Neural cell (in vitro differentiated cells): Measurements from ENCODE around the gene PLD3. TPM values are rescaled to one million over a fixed set of nuclear protein-coding genes. Genes with fewer than 3 reads are reported as not detected.
"Not testable (repeated sequence)": the region's sequence is repeated elsewhere in the genome, so short reads cannot be mapped to it uniquely, and the experiment has no call there.

Experiments
- H2AFZ ChIP-seq: fragments of 200-600, 300-800 bp; sonication (generic), shearing (Covaris generic); 2 replicates; pipeline ENCODE4 v1.6.0; 2014; ENCODE audit warnings: low read depth, mild to moderate bottlenecking, antibody characterized with exemption, low read length, moderate library complexity
- H3F3A ChIP-seq: fragments of 200-600 bp; shearing (Covaris generic); 2 replicates; pipeline ENCODE4 v1.6.1; 2016; ENCODE audit warnings: mild to moderate bottlenecking, moderate library complexity, mixed read lengths, antibody characterized with exemption, low read length; ENCODE audit not compliant: insufficient read depth, poor library complexity, severe bottlenecking
- H3K27ac ChIP-seq: fragments of 200-600, 300-800 bp; sonication (generic), shearing (Covaris generic); 2 replicates; pipeline ENCODE4 v1.5.1; 2014; ENCODE audit warnings: mild to moderate bottlenecking, low read length, moderate library complexity
- H3K27me3 ChIP-seq: fragments of 300-800, 200-600 bp; sonication (generic), shearing (Covaris generic); 2 replicates; pipeline ENCODE4 v1.6.0; 2014; ENCODE audit warnings: mild to moderate bottlenecking, low read depth, low read length, moderate library complexity; ENCODE audit not compliant: insufficient read depth
- H3K36me3 ChIP-seq: fragments of 300-800, 200-600 bp; sonication (generic), shearing (Covaris generic); 2 replicates; pipeline ENCODE4 v1.5.1; 2014; ENCODE audit warnings: mild to moderate bottlenecking, antibody characterized with exemption, low read length, moderate library complexity; ENCODE audit not compliant: insufficient read depth
- H3K4me2 ChIP-seq: fragments of 300-800, 200-600 bp; sonication (generic), shearing (Covaris generic); 2 replicates; pipeline ENCODE4 v1.6.0; 2014; ENCODE audit warnings: mild to moderate bottlenecking, low read length
- H3K4me3 ChIP-seq: fragments of 300-800, 200-600 bp; sonication (generic), shearing (Covaris generic); 2 replicates; pipeline ENCODE4 v1.5.1; 2014; ENCODE audit warnings: mild to moderate bottlenecking, low read length, moderate library complexity
- H3K79me2 ChIP-seq: fragments of 200-600 bp; shearing (Covaris generic); replicated peaks from 2 replicates; pipeline ENCODE4 v1.6.0; 2014; ENCODE audit warnings: mild to moderate bottlenecking, low read length, moderate library complexity; ENCODE audit not compliant: insufficient read depth
- H3K9ac ChIP-seq: fragments of 300-800, 200-600 bp; sonication (generic), shearing (Covaris generic); 2 replicates; pipeline ENCODE4 v1.6.1; 2016; ENCODE audit warnings: mild to moderate bottlenecking, low read length, mixed read lengths
- H3K9me2 ChIP-seq: fragments of 200-600 bp; shearing (Covaris generic); 2 replicates; pipeline ENCODE4 v1.6.1; 2016; ENCODE audit warnings: mild to moderate bottlenecking, low read length, mixed read lengths; ENCODE audit not compliant: insufficient read depth
- H3K9me3 ChIP-seq: fragments of 200-600, 300-800 bp; sonication (generic), shearing (Covaris generic); 2 replicates; pipeline ENCODE4 v1.6.1; 2016; ENCODE audit warnings: mild to moderate bottlenecking, mixed run types, low read length, moderate library complexity, mixed read lengths
- H4K20me1 ChIP-seq: fragments of 200-600 bp; shearing (Covaris generic); 2 replicates; pipeline ENCODE4 v1.6.1; 2016; ENCODE audit warnings: mild to moderate bottlenecking, mixed run types; ENCODE audit not compliant: insufficient read depth
- EP300 ChIP-seq: fragments of 450-650 bp; conservative IDR thresholded peaks from 2 replicates; pipeline ENCODE4 v1.6.1; 2014; ENCODE audit warnings: antibody characterized with exemption, mild to moderate bottlenecking, moderate library complexity; ENCODE audit not compliant: poor library complexity, severe bottlenecking
- EZH2 ChIP-seq: fragments of 200-600, 300-800 bp; shearing (Covaris generic), sonication (generic); IDR thresholded peaks from 2 replicates; pipeline ENCODE4 v1.6.1; 2014; ENCODE audit warnings: antibody characterized with exemption, low read length, borderline replicate concordance, mild to moderate bottlenecking; ENCODE audit not compliant: insufficient read depth, poor library complexity, severe bottlenecking
- MXI1 ChIP-seq: fragments of 450-650 bp; conservative IDR thresholded peaks from 2 replicates; pipeline ENCODE4 v1.6.1; 2014; ENCODE audit warnings: antibody characterized with exemption, mild to moderate bottlenecking; ENCODE audit not compliant: poor library complexity, severe bottlenecking
- POLR2AphosphoS5 ChIP-seq: IDR thresholded peaks from 2 replicates; pipeline ENCODE4 v1.6.1; 2012
- RAD21 ChIP-seq: fragments of 450-650 bp; conservative IDR thresholded peaks from 2 replicates; pipeline ENCODE4 v1.6.1; 2014; ENCODE audit warnings: antibody characterized with exemption, mild to moderate bottlenecking, moderate library complexity
- REST ChIP-seq: IDR thresholded peaks from 2 replicates; pipeline ENCODE4 v1.6.1; 2012; ENCODE audit warnings: borderline replicate concordance
- SMC3 ChIP-seq: fragments of 450-650 bp; conservative IDR thresholded peaks from 2 replicates; pipeline ENCODE4 v1.6.1; 2014; ENCODE audit warnings: antibody characterized with exemption, mild to moderate bottlenecking, moderate library complexity; ENCODE audit not compliant: poor library complexity
- TAF1 ChIP-seq: IDR thresholded peaks from 2 replicates; pipeline ENCODE4 v1.6.1; 2012; ENCODE audit warnings: low read depth
- polyA plus RNA-seq: library from polyadenylated mRNA; depleted of rRNA; stranded (reverse); fragments of >200 nt; gene quantifications from 2 replicates; pipeline ENCODE4 v1.2.3, GENCODE V29; 2014
- TF ChIP-seq, protein P1 (sequence below): fragments of 450-650 bp; IDR thresholded peaks from 2 replicates; pipeline ENCODE4 v1.5.1; 2014; ENCODE audit warnings: antibody characterized with exemption, mild to moderate bottlenecking, moderate library complexity; ENCODE audit not compliant: poor library complexity, severe bottlenecking

PLD3 gene
- polyA plus RNA-seq, 1 donor from 2014 or later: 426 TPM

GRCh38 chr19:40332669-40333068 lies 15.8 kb upstream of the PLD3 start:
- no peaks in the 10 kb centered on the region for H3K9me2 ChIP-seq
- no peak overlapping the region for H3K27ac ChIP-seq
- no peak overlapping the region for H3K4me2 ChIP-seq
- no peak overlapping the region for H3K9ac ChIP-seq
- no peak for TF ChIP-seq SMC3
- no peak for TF ChIP-seq EP300
- TF ChIP-seq POLR2AphosphoS5: no peak
- TF ChIP-seq EZH2: no peak
- no peak for TF ChIP-seq RAD21
- TF ChIP-seq MXI1: no peak
- TF ChIP-seq, protein P1, sequence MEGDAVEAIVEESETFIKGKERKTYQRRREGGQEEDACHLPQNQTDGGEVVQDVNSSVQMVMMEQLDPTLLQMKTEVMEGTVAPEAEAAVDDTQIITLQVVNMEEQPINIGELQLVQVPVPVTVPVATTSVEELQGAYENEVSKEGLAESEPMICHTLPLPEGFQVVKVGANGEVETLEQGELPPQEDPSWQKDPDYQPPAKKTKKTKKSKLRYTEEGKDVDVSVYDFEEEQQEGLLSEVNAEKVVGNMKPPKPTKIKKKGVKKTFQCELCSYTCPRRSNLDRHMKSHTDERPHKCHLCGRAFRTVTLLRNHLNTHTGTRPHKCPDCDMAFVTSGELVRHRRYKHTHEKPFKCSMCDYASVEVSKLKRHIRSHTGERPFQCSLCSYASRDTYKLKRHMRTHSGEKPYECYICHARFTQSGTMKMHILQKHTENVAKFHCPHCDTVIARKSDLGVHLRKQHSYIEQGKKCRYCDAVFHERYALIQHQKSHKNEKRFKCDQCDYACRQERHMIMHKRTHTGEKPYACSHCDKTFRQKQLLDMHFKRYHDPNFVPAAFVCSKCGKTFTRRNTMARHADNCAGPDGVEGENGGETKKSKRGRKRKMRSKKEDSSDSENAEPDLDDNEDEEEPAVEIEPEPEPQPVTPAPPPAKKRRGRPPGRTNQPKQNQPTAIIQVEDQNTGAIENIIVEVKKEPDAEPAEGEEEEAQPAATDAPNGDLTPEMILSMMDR: no peak
- no peak for TF ChIP-seq TAF1
- TF ChIP-seq REST: no peak
- H3K36me3 ChIP-seq: no peaks in the 10 kb centered on the region
- no peak overlapping the region for H2AFZ ChIP-seq
- H3F3A ChIP-seq: no peaks in the 10 kb centered on the region
- no peaks in the 10 kb centered on the region for H3K9me3 ChIP-seq
- H3K4me3 ChIP-seq: no peak overlapping the region
- no peaks in the 10 kb centered on the region for H3K27me3 ChIP-seq
- no peaks in the 10 kb centered on the region for H3K79me2 ChIP-seq
- no peaks in the 10 kb centered on the region for H4K20me1 ChIP-seq

- H3K27ac ChIP-seq, H4K20me1 ChIP-seq, H3K4me3 ChIP-seq, H2AFZ ChIP-seq, H3K9ac ChIP-seq, H3K9me3 ChIP-seq, H3K4me2 ChIP-seq, H3K36me3 ChIP-seq, H3F3A ChIP-seq, H3K79me2 ChIP-seq, H3K9me2 ChIP-seq, H3K27me3 ChIP-seq: not testable (repeated sequence)
Measured at GRCh38 chr19:40333083-40333482, 15.4 kb upstream of the PLD3 start.

DNA sequence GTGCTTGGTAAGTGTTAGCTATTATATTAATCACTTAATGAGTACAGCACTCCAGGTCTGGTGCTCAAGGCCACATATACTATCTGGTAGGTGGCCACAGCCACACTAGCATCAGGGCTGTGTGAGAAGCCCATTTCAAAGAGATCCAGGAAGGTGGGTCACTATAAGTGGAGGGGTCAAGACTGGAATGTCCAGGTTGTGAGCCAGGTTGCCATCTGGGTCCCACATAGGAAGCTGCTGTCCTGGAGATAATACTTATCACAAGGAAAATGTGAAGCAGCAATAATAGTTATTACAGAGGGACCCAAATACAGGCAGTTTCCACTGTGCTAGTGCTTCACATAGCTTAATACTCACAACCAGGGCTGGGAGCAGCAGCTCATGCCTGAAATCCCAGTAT lies 13.4 kb upstream of the PLD3 start:
- no peaks in the 10 kb centered on the region for H4K20me1 ChIP-seq
- no peak overlapping the region for H3K4me2 ChIP-seq
- no peak overlapping the region for H2AFZ ChIP-seq
- H3K79me2 ChIP-seq: no peaks in the 10 kb centered on the region
- no peaks in the 10 kb centered on the region for H3K27me3 ChIP-seq
- no peak overlapping the region for H3K27ac ChIP-seq
- TF ChIP-seq RAD21 (no peak), SMC3 (no peak), EP300 (no peak), REST (no peak), MXI1 (no peak), POLR2AphosphoS5 (no peak), TAF1 (no peak), EZH2 (no peak)
- TF ChIP-seq, protein P1: no peak
- H3K4me3 ChIP-seq: no peak overlapping the region
- no peak overlapping the region for H3K9ac ChIP-seq
- no peaks in the 10 kb centered on the region for H3K36me3 ChIP-seq
- H3K9me2 ChIP-seq: no peaks in the 10 kb centered on the region
- no peaks in the 10 kb centered on the region for H3K9me3 ChIP-seq
- H3F3A ChIP-seq: no peaks in the 10 kb centered on the region
